ENCODE measurements around the gene SERPINA3. TPM values are rescaled to one million over a fixed set of nuclear protein-coding genes. Genes with fewer than 3 reads are reported as not detected.

The SERPINA3 gene
- total RNA-seq, 1 experiment from 2014 or later, result 0.95 TPM

DNA sequence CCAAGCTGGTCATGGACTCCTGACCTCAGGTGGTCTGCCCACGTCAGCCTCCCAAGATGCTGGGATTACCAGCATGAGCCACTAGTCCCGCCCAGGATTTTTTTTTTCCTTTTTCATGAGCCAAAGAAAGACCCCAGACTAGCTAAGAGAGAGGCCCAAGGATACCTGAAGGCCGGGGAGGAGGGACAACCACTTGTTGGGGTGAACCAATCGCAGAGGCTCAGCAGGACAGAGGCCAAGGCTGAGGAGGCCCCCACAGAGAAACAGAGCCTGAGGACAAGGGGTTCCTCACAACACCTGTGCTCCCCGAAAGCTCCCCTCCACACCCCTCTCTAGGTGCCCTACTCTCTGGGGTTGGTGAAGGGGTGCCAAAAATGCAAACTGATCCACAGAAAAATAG lies 1.0 kb upstream of the SERPINA3 start:
- Histone ChIP-seq H3K4me3 (no peak overlapping the region), H3K27me3 (replicated peaks) (no peaks in the 10 kb centered on the region), H3K9me3 (replicated peaks) (no peaks in the 10 kb centered on the region), H3K27ac (peak overlapping the region; percentile 93), H3K36me3 (no peaks in the 10 kb centered on the region), H3K4me1 (replicated peaks) (peaks cover 18% of the 10 kb centered on the region)
- no peak for DNase-seq (ENCODE audit: low read depth in 1 of 2, low spot score in 2 of 2)

DNA sequence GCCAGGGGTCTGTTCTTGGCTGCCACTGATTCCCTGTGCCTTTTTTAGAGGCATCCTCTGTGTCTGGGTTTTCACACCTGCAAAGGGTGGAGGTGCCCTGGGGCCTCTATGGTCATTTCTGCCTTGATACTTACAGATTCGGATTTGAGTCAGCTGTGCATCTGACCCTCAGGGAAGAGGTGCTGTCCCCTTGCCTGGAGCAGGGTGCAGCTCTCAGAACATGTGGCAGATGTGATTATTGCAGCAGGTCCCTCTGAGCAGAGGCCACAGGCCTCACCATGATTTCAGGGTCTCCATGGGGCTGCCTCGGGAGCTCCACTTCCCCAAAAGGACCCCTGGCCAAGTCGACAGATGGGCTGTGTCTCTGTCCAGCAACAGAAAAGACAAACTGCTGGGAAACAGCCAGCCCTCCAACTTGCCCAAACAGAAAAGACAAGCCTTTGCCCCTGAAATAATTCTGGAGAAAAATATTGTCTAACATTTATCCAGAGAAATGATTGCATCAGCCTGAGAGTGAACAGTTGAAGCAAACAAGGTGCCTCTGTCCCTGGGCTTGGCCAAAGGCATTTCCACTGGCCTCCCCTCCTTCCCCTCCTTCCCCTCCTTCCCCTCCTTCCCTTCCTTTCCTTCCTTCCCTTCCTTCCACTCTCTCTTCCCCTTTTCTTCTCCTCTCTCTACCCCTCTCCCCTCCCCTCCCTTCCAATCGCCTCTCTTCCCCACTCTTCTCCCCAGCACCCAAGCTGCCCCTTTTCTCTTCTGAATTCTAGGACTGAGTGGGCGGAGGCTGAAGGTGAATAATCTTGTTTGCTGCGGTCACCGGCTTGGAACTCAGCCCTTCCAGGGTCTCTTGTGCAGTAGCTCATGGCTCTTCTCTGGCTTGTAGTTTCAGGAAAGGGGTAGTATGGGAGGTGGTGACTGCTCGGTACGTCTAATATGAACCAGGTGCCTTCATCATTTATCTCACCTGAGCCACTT lies 676 bp downstream of the SERPINA3 start:
- no peak overlapping the region for H3K4me3 ChIP-seq

GRCh38 chr14:94613720-94614644 lies 1.8 kb downstream of the SERPINA3 start:
- H3K9me3 ChIP-seq (replicated peaks), result peaks cover 11% of the 10 kb centered on the region
- no peaks in the 10 kb centered on the region for H3K36me3 ChIP-seq
- H3K4me1 ChIP-seq (replicated peaks), result peaks cover 18% of the 10 kb centered on the region
- no peak overlapping the region for H3K4me3 ChIP-seq
- no peak overlapping the region for H3K27ac ChIP-seq
- no peak for DNase-seq (ENCODE audit: low read depth in 1 of 2, low spot score in 2 of 2)
- no peaks in the 10 kb centered on the region for H3K27me3 ChIP-seq (replicated peaks)

More for the DNA sequence above, 676 bp downstream of the SERPINA3 start:
- Histone ChIP-seq H3K27ac (no peak overlapping the region), H3K27me3 (replicated peaks) (no peaks in the 10 kb centered on the region), H3K36me3 (no peaks in the 10 kb centered on the region), H3K4me1 (replicated peaks) (peaks cover 18% of the 10 kb centered on the region), H3K9me3 (replicated peaks) (peaks cover 3% of the 10 kb centered on the region)
- DNase-seq (ENCODE audit: low read depth in 1 of 2, low spot score in 2 of 2), result no peak

- Histone ChIP-seq H3K27ac (no peak overlapping the region), H3K4me3 (no peak overlapping the region), H3K36me3 (no peaks in the 10 kb centered on the region), H3K4me1 (replicated peaks) (peaks cover 14% of the 10 kb centered on the region), H3K27me3 (replicated peaks) (no peaks in the 10 kb centered on the region), H3K9me3 (replicated peaks) (peaks cover 11% of the 10 kb centered on the region)
- no peak for DNase-seq (ENCODE audit: low read depth in 1 of 2, low spot score in 2 of 2)
These were observed 2.6 kb downstream of the SERPINA3 start for GRCh38 chr14:94614802-94615201.

DNA sequence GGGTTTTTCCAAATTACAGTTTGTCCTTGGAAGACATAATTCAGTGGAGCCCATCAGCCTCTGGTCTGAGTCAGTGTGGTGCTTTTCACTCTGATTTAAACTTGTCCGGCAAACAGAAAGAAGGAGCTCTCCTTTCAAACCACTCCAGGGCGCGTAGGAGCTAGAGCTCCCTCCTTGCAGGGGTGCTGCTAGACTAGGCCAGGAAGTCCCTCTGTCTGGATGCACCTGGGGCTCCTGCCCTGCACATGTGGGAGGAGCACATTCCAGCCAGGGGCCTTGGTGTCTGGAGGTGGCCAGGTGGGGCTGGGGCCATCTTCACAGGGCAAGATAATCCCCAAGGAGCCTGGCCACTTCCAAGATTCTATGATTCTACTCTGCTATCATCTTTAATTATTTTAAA lies 3.1 kb downstream of the SERPINA3 start:
- DNase-seq (ENCODE audit: low read depth in 1 of 2, low spot score in 2 of 2), result no peak
- H3K9me3 ChIP-seq (replicated peaks), result peaks cover 11% of the 10 kb centered on the region
- H3K27ac ChIP-seq, result no peak overlapping the region
- H3K4me3 ChIP-seq, result no peak overlapping the region
- peaks cover 11% of the 10 kb centered on the region for H3K4me1 ChIP-seq (replicated peaks)
- H3K36me3 ChIP-seq, result no peaks in the 10 kb centered on the region
- no peaks in the 10 kb centered on the region for H3K27me3 ChIP-seq (replicated peaks)

- H3K36me3 ChIP-seq, result no peaks in the 10 kb centered on the region
- H3K4me1 ChIP-seq (replicated peaks), result peaks cover 4% of the 10 kb centered on the region
- DNase-seq (ENCODE audit: low read depth in 1 of 2, low spot score in 2 of 2), result no peak
These were observed 3.8 kb downstream of the SERPINA3 start for GRCh38 chr14:94615823-94616570.

DNA sequence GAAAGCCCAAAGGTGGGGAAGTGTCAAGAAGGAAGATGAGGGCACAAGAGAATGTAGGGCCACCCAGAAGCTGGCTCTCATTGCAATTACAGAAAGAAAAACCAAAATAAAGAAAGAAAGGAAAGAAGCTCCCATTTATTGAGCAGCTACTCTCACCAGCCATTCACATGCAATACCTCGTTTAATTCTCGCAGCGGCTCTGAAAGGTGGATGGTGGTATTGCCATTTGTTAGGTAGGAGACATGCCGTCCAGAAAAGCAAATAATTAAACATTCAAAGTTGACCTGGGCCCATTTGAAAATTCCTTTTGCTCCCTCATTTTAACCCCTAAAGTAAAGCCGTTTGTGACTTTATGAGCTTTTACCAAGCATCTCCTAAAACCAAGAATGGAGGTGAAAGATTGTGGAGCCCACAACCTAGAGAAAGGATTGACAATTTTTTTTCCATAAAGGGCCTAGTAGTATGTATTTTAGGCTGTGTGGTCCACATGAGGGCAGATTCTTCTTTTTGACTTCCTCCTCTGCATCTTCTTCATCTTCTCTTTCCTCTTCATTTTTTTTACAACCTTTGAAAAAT lies 5.3 kb downstream of the SERPINA3 start:
- no peak overlapping the region for H3K27ac ChIP-seq
- DNase-seq (ENCODE audit: low read depth in 1 of 2, low spot score in 2 of 2), result no peak
- H3K36me3 ChIP-seq, result no peaks in the 10 kb centered on the region
- H3K4me1 ChIP-seq (replicated peaks), result no peaks in the 10 kb centered on the region
- no peaks in the 10 kb centered on the region for H3K27me3 ChIP-seq (replicated peaks)
- H3K9me3 ChIP-seq (replicated peaks), result peaks cover 11% of the 10 kb centered on the region
- H3K4me3 ChIP-seq, result no peak overlapping the region

More at GRCh38 chr14:94615823-94616570, 3.8 kb downstream of the SERPINA3 start:
- H3K9me3 ChIP-seq (replicated peaks), result peaks cover 11% of the 10 kb centered on the region
- H3K27ac ChIP-seq, result no peak overlapping the region
- H3K27me3 ChIP-seq (replicated peaks), result no peaks in the 10 kb centered on the region
- no peak overlapping the region for H3K4me3 ChIP-seq

GRCh38 chr14:94617988-94618822 lies 6.0 kb downstream of the SERPINA3 start:
- Histone ChIP-seq H3K4me1 (replicated peaks) (no peaks in the 10 kb centered on the region), H3K9me3 (replicated peaks) (peaks cover 11% of the 10 kb centered on the region), H3K4me3 (no peak overlapping the region), H3K27ac (no peak overlapping the region), H3K27me3 (replicated peaks) (no peaks in the 10 kb centered on the region), H3K36me3 (no peaks in the 10 kb centered on the region)
- no peak for DNase-seq (ENCODE audit: low read depth in 1 of 2, low spot score in 2 of 2)

DNA sequence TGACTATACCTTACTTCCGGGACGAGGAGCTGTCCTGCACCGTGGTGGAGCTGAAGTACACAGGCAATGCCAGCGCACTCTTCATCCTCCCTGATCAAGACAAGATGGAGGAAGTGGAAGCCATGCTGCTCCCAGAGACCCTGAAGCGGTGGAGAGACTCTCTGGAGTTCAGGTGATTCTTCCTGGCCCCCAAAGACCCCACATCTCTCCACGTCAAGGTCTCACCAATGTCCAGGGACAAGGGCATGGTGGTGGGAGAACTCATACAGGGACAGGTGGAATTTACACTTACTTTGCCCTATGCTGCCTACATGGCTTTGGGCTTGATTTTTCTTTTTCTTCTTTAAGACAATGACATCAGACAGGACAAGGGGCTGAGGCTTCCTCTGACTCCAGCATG lies 7.1 kb downstream of the SERPINA3 start:
- no peak for DNase-seq (ENCODE audit: low read depth in 1 of 2, low spot score in 2 of 2)
- peaks cover 11% of the 10 kb centered on the region for H3K9me3 ChIP-seq (replicated peaks)
- no peaks in the 10 kb centered on the region for H3K36me3 ChIP-seq
- H3K4me3 ChIP-seq, result no peak overlapping the region
- no peak overlapping the region for H3K27ac ChIP-seq
- H3K4me1 ChIP-seq (replicated peaks), result no peaks in the 10 kb centered on the region
- no peaks in the 10 kb centered on the region for H3K27me3 ChIP-seq (replicated peaks)

DNA sequence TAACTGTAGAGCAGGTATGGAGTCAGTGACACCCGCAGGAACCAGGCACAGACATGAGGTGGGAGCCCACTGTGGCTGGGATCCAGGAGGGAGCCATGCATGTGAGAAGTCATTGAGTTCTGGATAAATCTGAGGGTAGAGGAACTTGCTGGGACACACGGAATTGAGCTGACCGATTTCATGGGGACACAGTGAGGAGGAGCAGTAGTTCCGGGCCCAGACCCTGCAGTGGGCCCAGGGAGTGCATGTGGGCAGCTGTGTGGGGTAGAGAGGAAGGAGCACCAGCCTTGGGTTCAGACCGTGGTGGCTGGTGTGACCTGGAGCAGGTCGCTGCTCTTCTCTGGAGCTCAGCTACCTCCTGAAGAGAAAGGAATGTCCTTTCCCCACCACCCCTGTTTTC lies 8.4 kb downstream of the SERPINA3 start:
- DNase-seq (ENCODE audit: low read depth in 1 of 2, low spot score in 2 of 2), result no peak
- H3K36me3 ChIP-seq, result no peaks in the 10 kb centered on the region
- no peak overlapping the region for H3K27ac ChIP-seq
- no peaks in the 10 kb centered on the region for H3K27me3 ChIP-seq (replicated peaks)
- H3K9me3 ChIP-seq (replicated peaks), result peaks cover 11% of the 10 kb centered on the region
- no peaks in the 10 kb centered on the region for H3K4me1 ChIP-seq (replicated peaks)
- H3K4me3 ChIP-seq, result no peak overlapping the region

GRCh38 chr14:94621358-94622134 lies 9.4 kb downstream of the SERPINA3 start:
- no peak overlapping the region for H3K27ac ChIP-seq
- H3K4me1 ChIP-seq (replicated peaks), result no peaks in the 10 kb centered on the region
- H3K4me3 ChIP-seq, result no peak overlapping the region
- H3K36me3 ChIP-seq, result no peaks in the 10 kb centered on the region
- H3K27me3 ChIP-seq (replicated peaks), result no peaks in the 10 kb centered on the region
- no peak for DNase-seq (ENCODE audit: low read depth in 1 of 2, low spot score in 2 of 2)
- H3K9me3 ChIP-seq (replicated peaks), result peaks cover 11% of the 10 kb centered on the region

All from SJSA1 (cell line).